HG02885 (cell line): ENCODE results near the gene SCAP.
"Not testable (repeated sequence)": the region's sequence is repeated elsewhere in the genome, so short reads cannot be mapped to it uniquely, and the experiment has no call there.

Experiments used
- ATAC-seq: cut with Tn5 transposase; IDR thresholded peaks from one replicate; pipeline ENCODE4 v1.9.1; 2021; ENCODE audit warnings: mild to moderate bottlenecking; ENCODE audit not compliant: unreplicated experiment, poor library complexity

The SCAP gene

DNA sequence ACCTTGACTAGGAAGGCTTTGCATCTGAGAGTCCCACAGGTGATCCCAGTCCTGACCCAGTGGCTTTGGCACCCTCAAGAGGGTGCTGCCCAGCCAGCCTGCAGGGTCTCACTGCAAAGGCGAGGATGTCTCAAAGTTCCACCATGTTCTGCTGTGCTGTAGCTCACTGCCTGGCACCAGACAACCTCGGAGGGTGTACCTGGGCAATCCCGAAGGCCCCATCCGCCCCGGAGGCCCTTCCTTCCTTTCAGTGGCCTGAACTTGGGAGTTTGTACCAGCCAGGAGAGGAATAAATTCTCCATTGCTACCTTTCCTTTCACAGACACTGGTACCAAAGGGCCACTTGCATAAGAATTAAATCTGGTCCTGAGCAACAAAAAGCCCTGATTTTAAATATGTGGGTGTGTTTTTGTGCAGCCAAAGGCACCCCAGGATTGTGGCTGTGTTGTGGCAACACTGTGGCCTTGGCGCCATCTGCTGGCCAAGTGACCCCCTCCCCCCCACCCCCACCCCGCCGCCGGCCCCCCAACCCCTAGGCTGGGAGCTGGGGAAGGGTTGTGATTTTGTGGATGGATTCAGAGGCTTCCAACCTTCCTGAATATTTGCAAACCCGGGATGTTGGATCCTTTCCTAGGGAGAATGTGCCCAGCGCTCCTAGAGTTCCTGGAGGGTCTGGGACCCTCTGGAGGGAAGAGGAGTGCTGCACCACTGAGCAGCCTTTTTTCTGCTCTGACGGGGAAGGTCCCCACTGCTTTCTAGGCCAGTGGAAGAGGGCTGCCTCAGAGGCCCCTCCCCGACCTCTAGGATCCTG, 104.6 kb downstream of the SCAP start:
- ATAC-seq: no peak

DNA sequence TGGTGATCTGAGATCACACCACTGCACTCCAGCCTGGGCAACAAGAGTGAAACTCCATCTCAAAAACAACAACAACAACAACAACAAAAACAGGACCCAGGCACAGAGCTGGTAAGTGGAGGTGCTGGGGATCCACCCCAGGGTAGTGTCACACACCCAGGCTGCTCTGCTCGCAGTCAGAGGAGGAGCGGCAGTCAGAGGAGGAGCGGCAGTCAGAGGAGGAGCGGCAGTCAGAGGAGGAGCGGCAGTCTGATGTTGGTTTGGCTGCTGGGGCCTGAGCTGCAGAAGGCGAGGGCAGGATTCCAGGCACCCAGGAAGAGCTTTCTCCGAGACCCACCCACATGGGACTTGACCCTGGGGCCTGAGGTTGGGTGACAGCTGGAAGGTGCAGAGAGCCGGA, 105.7 kb downstream of the SCAP start:
- not testable (repeated sequence) for ATAC-seq

DNA sequence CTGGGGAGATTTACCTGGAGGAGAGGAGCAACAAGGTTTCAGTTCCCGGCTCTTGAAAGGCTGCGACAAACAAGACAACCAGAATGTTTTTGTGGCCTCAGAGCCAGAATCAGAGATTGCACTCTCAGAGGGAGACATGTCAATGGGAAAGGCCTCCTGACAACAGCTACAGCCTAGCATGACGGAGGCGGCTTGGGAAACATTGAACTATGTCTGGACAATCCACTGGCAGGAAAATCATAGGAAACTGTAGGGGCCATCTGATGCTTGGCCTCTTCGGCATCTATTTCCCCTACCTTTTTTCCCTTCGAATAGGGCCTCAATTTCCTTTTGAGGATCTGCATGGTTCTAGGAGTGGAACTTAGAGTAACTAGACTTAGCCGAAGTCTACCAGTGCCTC, 108.1 kb downstream of the SCAP start:
- no peak for ATAC-seq

DNA sequence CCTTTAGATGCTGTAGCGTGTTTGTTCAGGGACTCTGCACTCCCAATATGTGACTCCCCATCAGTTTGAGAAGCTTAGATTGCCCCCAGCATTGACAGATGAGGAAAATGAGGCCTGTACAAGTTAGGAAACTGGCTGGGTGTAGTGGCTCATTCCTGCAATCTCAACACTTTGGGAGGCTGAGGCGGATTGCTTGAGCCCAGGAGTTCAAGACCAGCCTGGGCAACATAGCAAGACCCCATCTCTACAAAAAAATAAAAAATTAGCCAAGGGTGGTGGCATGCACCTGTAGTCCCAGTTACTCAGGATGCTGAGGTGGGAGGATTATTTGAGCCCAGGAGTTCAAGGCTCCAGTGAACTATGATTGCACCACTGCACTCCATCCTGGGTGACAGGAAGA, 108.9 kb downstream of the SCAP start:
- no peak for ATAC-seq

DNA sequence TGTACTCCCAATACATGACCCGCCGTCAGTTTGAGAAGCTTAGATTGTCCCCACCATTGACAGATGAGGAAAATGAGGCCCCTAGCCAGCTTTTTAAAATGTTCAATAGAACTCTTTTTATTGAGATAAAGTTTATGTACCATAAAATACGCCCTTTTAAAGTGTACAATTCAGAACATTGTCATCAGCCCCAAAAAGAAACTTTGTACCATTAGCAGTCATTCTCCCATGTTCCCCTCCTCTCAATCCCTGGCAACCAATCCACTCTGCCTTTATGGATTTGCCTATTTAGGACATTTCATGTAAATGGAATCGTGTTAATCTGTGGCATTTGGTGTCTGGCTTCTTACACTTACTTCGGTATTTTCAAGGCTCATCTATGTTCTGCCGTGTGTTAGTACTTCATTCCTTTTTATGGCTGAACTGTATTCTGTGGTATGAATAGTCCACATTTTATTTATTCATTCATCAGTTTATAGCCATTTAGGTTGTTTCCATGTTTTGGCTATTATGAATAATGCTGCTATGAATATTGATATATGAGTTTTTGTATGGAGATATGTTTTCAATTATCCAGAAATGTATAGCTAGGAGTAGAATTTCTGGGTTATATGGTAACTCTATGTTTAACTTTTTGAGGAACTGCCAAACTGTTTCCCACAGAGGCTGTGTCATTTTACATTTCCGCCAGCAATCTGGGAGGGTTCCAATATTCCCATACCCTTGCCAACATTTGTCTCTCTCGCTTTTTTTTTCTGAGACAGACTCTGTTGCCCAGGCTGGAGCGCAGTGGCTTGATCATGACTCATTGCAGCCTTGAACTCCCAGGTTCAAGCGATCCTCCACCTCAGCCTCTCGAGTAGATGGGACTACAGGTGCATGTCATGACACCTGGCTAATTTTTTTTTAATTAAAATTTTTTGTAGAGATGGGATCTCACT, 110.3 kb downstream of the SCAP start:
- no peak for ATAC-seq
